ENCODE data around the gene PPDPF.

The PPDPF gene

GRCh38 chr20:63522091-63522868, 1.7 kb downstream of the PPDPF start:
- no peak for DNase-seq

GRCh38 chr20:63522981-63523611, 2.5 kb downstream of the PPDPF start:
- DNase-seq, result no peak

DNA sequence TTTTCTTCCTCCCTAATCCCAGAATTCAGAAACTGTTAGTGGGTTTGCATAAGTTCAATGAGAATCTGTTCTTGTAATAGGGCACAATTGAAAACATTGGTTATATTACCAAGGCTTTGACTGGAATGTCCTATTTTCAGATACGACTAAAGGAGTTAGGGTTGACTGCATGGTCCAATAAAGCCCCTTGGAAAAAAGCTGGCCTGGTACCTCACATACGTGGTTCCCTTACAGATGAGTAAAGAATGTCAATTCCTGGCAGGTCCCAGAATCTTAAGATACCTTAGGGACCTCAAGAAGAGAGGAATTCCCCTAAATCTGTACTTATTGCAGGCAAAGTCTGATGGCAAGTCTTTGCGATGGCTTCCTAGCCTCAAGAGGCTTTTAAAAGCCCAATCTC, 4.6 kb downstream of the PPDPF start:
- DNase-seq, result no peak

DNA sequence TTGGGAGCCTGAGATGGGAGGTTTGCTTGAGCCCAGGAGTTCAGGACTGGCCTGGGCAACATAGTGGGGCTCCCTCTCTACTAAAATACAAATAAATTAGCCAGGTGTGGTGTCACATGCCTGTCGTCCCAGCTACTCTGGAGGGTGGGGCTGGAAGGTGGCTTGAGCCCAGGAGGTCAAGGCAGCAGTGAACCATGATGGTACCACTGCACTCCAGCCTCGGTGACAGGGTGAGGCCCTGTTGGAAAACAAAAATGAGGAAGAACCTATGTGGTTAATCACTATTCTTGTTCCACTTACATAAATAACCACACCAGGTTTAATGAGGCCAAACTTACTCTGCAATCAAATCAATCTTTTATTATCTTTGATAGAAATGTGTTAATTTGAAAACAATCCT, 5.4 kb downstream of the PPDPF start:
- no peak for DNase-seq

DNA sequence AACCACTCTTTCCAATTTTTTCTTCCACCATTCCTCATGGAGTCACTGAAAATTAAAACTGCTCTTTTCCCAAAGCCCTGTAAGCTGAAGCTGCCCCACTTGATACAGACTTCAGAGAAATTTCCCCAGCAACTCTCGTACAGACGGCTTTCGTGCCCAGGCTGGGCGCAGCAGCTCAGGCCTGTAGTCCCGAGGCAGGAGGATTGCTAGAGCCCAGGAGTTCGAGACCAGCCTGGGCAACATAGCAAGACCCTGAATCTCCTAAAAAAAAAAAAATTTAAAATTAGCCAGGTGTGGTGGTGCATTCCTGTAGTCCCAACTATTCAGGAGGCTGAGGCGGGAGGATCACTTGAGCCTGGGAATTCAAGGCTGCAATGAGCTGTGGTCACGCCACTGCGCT, 6.6 kb downstream of the PPDPF start:
- DNase-seq, result no peak

GRCh38 chr20:63529180-63529860, 8.8 kb downstream of the PPDPF start:
- no peak for DNase-seq

DNA sequence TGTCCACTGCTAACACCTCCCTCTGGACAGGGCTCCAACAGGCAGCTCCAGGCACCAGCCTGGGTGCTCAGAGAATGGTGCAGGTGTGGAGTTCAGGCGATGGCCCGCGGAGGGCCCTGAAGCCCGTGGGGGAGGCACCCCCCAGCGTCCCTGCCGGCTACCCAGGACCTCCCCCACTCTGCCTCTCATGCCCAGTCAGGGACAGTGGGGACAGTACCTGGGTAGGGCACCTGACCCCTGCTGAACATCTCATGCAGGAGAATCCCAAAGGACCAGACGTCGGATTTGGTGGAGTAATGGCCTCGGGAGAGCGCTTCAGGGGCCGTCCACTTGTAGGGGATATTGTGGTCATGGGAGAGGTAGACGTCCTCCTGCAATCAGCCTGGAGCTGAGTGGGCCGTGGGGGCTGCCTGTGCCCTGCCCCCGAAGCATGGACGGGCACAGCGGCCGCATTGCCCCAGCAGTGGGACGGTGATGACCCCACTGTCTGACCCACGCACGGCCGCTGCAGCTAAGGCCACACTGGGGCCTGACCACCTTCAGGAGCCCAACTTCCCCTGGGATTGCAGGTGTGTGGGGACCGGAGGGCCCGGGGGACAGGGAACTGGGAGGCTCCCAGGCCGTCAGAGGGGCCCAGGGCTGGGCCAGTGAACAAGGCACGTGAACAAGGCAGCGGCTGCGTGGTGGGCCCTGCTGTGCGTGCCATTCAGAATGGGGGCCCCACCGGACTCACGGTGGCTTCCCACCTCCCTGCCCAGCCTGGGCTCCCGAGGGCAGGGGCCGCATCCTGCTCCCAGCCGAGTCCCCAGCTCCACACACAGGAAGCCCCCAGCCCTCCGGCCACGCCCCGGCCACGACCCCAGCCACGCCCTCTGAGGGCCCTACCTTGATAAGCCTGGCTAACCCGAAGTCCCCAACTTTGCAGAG, 9.6 kb downstream of the PPDPF start:
- DNase-seq, result no peak

- no peak for DNase-seq
Measured at GRCh38 chr20:63530788-63531160, 10.2 kb downstream of the PPDPF start.

DNA sequence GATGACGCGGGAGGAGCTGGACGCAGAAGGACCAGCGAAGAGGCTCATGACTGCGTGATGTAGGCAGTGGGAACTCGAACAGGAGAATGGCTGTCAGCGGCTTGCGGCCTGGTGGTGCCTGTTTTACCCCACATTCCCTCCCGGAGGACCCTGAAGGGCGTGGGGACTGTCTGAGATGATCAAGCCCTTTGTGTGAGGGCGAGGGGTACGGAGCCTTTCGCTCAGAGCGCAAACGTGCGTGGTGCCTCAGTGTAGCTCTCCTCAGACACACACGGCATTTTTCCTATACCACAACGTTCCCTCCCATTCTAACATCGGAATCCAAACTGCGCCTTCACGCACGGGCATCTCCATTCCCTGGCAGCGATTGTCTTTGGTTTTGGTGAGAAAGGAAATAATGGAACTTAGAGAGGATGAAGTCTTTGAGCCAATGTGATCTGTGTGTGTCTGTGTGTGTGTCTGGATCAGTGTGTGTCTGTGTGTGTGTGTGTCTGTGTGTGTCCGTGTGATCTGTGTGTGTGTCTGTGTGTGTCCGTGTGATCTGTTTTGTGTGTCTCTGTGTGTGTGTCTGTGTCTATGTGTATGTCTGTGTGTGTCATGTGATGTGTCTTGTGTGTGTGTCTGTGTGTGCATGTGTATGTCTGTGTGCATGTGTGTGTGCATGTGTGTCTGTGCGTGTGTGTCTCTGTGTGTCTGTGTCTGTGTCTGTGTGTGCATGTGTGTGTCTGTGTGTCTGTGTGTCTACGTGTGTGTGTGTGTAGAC, 11.3 kb downstream of the PPDPF start:
- DNase-seq, result no peak

GRCh38 chr20:63532449-63532971, 11.9 kb downstream of the PPDPF start:
- no peak for DNase-seq

GRCh38 chr20:63533388-63533787, 12.8 kb downstream of the PPDPF start:
- no peak for DNase-seq

- DNase-seq, result no peak
Measured at GRCh38 chr20:63533871-63534393, 13.4 kb downstream of the PPDPF start.

DNA sequence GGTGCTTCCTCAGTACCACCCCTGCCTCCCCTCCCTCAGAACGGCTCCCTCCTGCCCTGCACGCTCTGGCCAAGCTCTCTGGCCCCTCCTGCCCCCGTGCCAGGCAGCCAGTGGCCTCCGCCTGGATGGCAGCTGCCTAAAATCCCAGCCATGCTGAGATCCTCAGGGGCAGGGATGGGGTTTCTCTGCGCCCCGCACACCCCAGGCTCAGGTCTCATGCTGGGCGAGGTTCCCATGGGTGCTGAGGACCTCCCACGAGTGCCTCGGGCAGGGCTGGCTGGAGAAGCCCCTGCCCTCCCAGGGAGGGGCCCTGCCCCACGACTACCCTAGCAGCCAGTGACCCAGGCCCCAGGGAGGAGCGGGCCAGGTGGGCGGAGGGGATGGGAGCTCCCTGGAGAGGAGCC, 13.9 kb downstream of the PPDPF start:
- no peak for DNase-seq

GRCh38 chr20:63534831-63535651, 14.5 kb downstream of the PPDPF start:
- DNase-seq, result no peak

DNA sequence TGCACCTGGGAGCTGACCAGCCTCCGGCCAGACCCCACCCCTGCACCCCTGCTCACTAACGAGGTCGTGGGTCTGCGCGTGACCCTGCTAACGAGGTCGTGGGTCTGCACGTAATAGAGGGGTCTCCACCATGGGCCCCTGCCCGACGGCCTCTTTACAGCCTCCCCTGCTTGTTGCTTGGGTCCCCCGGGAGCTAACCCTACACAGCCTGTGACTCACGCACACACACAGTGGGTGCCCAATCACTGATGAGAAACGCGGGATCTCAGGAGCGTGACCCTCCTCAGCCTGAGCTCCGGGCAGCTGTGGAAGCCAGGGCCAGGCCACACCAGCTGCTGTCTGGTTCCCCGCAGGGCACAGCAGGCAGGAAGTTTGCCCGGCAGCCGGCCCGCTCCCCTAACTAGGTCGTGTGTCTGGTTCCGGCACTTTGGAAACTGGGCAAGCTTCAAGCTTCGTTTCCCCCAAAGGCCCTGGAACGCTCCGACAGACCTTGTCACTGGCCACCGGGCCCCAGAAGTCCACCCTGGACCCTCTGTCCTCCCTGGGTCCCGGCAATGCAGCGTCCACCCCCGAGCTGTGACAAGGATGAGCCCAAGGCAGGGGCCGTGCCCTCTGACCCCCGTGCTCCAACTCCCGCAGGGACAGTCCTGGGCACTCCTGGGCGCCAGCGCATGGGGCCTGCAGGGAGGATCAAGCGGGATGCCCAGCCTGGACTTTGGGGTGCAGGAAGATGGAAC, 15.8 kb downstream of the PPDPF start:
- DNase-seq, result no peak

- DNase-seq, result no peak
Measured at GRCh38 chr20:63536997-63537524, 16.5 kb downstream of the PPDPF start, which contains the start of gene PTK6. PTK6 (minus strand) TSS chr20:63537376; CDS start chr20:63537314, 62 bp downstream.

DNA sequence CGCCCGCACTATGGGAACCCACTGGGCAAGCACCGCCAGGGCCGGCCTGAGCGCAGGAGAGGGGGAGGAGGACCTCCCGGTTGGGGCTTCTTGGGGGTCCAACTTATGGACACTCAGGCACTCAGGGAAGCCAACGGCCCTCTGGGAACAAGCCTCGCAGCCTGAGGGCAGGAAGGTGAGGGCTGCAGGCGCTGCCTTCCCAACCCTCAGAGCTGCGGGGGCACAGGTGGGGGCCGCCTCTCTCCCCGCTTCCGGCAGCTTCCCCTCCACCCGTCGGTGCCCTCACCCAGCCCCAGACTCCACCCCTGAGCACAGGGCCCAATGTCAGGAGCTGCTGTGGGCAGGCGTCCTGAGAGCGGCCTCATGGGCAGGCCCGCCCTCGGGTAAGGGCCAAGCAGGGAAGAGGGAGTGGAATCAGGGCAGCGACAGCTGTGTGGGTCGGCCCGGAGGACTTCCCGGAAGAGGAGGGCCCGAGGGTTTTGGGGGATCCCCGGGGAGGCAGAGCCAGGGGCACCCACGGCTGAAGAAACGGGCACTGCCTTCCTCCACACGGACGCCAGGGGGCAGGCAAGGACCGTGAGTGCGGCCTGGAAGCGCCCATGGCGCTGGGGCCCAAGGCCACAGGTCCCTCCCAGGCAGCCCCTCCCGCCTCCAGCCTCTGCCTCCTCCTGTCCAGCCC, 17.1 kb downstream of the PPDPF start:
- DNase-seq, result peak; percentile 85

DNA sequence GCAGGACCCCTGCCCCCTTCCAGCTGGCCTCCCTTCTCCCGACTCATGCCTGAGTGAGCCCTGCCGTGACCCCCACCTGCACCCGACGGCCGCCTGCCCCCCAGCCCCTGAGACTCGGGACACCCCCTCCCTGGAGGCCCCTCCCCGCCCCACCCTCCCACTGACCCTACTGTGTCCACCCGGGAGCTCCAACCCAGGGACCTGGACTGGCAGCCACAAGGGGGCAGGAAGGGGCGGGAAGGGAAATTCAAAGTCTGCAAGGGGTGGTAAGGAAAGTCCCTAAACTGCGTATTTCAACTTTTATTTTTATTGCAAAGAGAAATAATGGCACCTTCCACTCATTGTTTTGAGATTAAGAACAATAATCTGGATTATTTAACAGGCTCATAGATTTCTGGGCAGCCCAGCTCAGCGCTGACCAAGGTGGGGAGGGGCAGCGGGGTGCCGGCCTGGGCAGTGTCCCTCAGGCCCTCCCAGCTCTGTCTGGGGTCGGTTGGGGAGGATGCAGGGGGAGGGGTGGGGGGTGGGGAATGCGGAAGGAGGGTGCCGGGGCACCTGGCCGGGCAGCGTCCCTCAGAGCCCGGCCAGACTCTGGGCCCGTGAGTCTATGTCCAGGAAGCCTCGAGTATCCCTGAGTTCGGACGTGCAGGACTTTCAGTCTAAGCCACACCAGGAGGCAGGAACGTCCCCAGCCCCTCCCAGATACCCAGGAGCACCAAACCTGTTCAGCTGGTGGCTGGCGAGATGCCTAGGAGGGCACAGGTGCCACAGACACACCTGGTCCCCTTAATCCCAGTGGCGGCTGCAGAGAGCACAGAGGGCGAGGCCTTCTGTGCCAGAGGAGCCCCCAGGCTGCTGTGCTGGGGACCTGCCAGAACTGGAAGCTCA, 17.9 kb downstream of the PPDPF start:
- peak; percentile 37 for DNase-seq

All from T-helper 9 cell (primary cell).